SK-N-DZ (cell line): Measurements from ENCODE around the gene CYP2C9. TPM values are rescaled to one million over a fixed set of nuclear protein-coding genes. Genes with fewer than 3 reads are reported as not detected.
"Not testable (repeated sequence)": the region's sequence is repeated elsewhere in the genome, so short reads cannot be mapped to it uniquely, and the experiment has no call there.

Source experiments
- DNase-seq: peaks from one replicate; pipeline ENCODE4 v3.0.0-alpha.2; 2015; ENCODE audit warnings: low spot score
- polyA plus RNA-seq, 2 experiments: library from polyadenylated mRNA; depleted of rRNA; stranded (reverse); fragments of >200 nt; gene quantifications; 2 replicates each; pipeline ENCODE4 v1.2.3, GENCODE V29; 2014

Gene CYP2C9
- not detected in 2 replicates for polyA plus RNA-seq (2014; cell fraction: cytosol; rRNA removed)
- not detected in 2 replicates for polyA plus RNA-seq (2014; cell fraction: nucleus; rRNA removed)

DNA sequence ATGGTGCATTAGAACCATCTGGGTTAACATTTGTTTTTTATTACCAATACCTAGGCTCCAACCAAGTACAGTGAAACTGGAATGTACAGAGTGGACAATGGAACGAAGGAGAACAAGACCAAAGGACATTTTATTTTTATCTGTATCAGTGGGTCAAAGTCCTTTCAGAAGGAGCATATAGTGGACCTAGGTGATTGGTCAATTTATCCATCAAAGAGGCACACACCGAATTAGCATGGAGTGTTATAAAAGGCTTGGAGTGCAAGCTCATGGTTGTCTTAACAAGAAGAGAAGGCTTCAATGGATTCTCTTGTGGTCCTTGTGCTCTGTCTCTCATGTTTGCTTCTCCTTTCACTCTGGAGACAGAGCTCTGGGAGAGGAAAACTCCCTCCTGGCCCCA lies at the start of gene CYP2C9:
CYP2C9 (plus strand) TSS at position 276 of the 400 bp plus-strand sequence; CDS start at position 301, 25 bp downstream.
- DNase-seq, result no peak

DNA sequence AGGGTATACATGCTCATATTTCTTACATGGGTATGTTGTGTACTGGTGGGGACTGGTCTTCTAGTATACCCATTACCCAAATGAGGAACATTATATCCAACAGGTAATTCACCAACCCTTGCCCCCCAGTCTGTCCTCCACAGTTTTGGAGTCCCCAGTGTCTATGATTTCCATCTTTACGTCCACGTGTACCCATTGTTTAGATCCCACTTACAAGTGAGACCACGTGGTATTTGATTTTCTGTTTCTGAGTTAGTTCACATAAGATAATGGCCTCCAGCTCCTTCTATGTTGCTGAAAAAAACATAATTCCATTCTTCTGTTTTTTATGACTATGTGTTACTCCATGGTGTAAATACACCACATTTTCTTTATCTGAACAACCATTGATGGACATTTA lies 49.3 kb upstream of the CYP2C9 start:
- no peak for DNase-seq

DNA sequence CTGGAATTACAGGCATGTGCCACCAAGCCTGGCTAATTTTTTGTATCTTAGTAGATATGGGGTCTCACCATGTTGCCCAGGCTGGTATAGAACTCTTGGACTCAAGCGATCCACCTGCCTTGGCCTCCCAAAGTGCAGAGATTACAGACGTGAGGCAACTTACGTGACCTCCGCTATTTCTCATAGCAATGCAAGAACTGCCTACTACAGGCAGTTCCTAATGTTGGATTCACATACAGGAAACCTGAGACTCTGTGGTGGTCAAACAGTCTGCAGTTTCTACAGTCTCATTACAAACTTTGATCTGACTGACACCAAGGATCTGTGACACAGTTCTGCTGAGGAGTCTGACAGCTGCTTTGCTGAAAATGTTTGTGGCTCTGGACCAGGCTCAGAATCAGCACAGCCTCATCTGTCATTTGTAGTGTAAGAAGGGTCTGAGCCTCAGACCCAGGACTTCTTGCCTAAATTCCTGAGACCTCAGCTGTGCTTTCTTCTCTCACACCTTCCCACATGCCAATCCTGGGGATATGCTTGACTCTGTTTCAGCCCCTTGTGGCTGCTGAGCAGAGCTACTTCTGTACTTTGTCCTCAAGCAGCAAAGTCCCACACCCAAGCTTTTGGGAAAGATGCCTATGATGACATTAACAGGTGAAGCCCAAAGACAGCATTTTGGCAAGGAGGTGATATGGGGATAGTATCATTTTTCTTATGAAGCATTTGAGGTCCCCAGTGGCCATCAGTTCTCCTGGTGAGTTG lies 48.0 kb upstream of the CYP2C9 start:
- no peak for DNase-seq

DNA sequence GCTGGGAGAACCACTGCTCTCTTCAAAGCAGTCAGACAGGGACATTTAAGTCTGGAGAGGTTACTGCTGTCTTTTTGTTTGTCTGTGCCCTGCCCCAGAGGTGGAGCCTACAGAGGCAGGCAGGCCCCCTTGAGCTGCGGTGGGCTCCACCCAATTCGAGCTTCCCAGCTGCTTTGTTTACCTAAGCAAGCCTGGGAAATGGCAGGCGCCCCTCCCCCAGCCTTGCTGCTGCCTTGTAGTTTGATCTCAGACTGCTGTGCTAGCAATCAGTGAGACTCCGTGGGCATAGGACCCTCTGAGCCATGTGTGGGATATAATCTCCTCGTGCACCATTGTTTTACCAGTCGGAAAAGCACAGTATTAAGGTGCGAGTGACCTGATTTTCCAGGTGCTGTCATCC lies 40.0 kb upstream of the CYP2C9 start:
- DNase-seq, result not testable (repeated sequence)

DNA sequence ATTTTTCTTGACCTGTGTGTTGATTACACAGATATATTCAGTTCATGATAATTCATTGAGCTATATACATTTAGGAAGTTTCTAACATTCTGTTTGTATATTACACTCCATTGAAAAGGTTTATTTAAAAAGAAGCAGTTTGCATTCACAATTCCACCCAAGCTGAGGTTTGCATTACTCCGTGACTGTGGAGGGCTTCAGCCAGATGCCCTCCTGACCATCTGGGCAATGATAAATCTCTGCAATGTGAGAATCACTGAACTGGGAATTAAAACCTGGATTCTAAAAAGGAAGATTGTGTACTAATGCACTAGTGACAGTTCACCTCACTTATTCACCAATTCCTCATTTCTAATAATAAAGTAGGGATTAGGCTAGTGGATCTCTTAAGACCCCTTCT lies 36.4 kb upstream of the CYP2C9 start:
- DNase-seq, result no peak

DNA sequence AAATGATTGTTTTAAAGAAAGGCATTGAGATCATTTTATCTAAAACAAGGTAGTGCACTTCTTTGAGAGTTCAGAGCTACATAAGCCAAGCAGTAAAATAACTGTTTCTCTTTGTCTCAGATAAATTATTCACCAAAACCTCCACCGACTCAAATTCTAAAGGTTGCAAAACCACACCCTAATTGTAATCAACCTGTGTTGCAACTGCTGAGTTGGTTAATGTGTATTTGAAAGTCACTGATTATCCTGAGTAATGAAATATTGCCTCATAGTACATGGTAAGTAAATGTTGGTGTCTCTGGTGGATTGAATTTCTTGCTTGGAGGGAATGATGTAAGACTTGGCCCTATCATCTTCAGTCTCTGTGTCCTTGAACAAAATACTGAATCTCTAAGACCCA lies 35.9 kb upstream of the CYP2C9 start:
- no peak for DNase-seq

DNA sequence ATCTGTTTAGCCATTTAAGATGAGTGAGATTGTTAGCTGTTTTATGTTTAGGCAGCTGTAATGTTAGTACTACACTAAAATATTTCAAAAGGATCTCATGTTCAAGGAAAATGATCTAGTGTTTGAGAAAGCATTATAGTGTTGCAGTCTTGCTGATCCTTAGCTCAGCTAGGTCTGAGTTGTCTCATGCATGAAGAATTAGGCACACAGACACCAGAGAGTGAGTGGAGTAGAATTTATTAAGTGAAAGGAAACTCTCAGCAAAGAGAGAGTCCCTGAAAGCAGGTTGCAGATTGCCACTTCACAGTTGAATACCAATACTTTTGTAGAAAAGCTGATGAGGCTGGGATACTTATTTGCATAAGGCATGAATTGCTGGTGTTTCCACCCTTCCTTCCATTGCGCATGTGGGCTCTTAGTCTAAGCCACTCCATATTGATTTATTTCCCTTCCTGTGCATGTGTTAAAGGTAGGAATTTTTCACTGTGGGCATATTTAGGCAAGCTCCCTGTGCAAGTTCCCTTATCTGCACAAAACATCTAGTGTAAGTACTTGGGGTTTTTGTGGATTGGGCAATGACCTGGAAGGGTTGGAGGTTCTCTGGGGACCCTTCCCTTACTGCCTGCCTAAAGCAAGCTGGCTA lies 33.8 kb upstream of the CYP2C9 start:
- DNase-seq, result not testable (repeated sequence)

DNA sequence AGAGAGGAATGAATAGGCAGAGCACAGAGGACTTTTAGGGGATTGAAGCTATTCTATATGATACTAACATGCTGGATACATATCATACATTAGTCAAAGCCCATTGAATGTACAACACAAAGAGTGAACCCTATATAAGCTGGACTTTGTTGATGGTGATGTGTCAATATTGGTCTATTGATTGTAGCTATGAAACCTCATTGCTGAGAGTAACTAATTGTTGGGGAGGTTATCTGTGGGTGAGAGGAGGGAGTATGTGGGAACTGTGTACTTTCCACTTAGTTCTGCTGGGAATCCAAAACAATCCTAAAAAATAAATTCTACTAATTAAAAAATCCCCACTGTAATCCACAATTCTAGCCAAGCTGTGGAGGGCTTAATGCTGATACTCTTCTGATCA lies 22.0 kb upstream of the CYP2C9 start:
- DNase-seq, result no peak

DNA sequence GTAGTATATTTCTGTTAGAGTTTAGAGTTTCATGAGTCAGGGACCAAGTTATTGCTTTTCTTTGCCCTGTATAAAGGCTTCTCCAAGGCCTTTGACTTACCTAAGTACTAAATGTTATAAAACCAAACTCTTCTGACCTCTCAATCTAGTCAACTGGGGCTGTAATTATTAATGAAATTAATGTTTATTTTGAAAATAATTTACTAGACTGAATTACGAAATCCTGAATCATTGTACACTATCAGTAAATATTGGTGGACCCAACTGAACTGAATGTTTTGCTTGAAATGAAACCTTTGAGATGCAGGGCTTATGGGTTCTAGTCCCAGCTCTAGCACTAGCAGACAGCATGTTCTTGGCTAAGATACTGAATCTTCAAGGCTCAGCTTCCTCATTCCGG lies 1.7 kb upstream of the CYP2C9 start:
- DNase-seq, result no peak

DNA sequence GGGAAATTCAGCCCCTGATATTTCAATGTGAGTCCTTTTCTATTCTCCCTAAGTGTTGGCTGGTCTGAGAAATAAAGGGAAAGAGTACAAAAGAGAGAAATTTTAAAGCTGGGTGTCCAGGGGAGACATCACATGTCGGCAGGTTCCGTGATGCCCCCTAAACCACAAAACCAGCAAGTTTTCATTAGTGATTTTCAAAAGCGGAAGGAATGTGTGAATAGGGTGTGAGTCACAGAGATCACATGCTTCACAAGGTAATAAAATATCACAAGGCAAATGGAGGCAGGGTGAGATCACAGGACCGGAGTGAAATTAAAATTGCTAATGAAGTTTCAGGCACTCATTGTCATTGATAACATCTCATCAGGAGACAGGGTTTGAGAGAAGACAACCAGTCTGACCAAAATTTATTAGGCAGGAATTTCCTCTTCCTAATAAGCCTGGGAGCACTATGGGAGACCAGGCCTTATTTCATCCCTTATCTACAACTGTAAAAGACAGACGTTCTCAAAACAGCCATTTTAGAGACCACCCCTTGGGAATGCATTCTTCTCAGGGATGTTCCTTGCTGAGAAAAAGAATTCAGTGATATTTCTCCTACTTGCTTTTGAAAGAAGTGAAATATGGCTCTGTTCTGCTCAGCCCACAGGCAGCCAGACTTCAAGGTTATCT lies 5.1 kb downstream of the CYP2C9 start:
- DNase-seq, result not testable (repeated sequence)

DNA sequence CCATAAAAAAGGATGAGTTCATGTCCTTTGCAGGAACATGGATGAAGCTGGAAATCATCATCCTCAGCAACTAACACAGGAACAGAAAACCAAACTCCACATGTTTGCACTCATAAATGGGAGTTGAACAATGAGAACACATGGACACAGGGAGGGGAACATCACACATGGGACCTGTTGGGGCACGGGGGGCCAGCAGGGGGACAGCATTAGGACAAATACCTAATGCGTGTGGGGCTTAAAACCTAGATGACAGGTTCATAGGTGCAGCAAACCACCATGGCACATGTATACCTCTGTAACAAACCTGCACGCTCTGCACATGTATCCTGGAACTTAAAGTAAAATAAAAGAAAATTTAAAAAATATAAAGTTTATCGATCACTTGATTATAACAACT lies 7.7 kb downstream of the CYP2C9 start:
- not testable (repeated sequence) for DNase-seq

DNA sequence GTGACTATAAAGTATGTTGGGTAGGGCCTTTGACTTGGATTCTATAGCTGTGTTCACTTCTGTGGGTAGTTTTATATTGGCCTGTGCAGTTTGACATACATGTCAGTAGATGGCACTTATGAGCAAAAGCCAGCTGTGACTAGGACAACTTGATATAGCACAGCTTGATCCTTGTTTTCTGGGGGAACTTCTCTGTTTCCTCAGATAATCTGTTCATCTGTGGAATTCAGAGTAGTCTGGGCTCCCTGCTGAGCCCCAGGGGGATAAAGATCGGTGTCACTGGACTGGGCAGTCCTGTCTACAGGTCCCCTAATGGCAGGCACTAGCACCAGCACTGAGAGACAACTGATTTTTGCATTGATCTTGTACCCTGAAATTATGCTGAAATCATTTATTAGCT lies 25.4 kb downstream of the CYP2C9 start:
- peak; percentile 30 for DNase-seq

DNA sequence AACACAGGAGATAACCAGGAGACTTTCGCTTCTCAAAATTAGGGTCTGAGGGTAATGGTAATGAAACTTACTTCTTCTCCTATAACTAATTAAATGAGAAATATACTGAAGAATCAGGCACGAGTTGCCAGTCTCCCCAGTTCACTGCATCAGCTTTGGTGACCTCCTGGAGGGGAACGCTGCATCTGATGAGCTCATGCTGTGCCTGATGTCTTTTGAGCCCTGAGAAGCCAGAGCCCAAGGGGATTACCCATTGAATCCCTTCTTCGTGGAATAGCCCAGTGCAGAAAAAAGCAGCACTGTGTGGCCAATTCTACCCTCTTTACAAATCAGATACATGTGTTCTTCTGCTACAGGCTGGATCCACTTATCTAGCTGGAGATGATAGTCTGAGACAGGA lies 45.1 kb downstream of the CYP2C9 start:
- no peak for DNase-seq

DNA sequence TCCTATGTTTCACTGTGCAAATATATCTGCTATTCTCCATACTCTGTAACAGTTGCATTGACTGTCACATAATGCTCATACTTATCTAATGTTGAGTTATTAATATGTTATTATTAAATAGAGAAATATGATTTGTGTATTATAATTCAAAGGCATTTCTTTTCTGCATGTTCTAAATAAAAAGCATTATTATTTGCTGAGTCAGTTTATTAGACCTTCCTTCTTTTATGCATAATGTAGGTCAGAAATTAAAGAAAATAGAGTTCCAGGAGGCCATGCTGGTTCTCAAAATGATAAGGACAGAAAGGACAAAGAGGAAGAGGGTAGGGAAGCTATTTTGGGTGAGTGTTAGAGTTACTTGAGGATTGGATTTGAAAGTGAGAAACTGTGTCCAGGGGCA lies 50.7 kb downstream of the CYP2C9 start:
- DNase-seq, result no peak

DNA sequence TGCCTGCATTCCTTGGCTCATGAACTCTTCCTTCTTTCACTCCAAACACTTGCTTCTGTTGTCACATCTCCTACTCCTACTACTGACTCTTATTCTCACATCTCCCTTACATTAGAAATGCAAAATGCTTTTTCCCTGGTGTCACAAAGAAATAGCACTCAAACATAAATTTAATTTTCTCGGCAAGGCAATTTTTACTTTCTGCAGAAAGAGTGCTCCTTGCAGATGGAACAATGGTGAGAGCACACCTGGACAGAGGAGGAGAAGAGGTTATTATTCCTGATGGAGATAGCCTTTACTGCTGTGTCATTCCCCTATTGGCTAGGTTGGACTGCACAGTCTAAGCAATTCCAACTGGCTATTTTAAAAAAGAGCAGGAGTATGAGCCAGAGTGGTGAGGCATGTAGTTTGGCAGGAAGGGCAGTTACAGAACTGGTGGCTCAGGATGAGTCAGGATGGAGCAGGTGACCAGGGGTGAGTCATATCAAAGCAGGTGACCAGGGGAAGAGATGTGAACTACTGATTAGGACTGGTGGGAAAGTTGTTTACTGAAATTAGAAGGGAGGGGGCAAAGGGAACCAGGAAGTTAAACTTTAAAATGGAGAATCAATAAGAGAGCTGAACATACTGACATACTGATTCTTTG lies 52.9 kb downstream of the CYP2C9 start:
- DNase-seq, result no peak

DNA sequence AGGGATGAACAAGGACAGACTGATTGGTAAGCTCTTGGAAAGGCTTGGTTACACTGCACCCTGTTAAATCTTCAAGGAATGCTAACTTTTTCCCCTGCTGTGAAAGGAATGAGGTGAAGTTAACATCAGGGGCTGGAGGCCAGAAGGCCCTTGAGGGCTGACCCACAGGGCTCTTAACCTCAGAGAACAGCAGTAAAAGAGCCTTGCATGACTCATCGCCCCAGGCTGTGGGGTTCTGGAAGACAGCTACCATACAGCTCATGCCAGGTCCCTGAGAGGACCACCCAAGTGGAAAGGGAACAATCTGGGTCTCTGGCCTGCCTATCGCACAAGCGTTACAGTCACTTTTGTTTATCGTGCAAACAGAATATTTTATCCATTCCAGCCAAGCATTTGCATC lies 54.4 kb downstream of the CYP2C9 start:
- DNase-seq, result no peak

DNA sequence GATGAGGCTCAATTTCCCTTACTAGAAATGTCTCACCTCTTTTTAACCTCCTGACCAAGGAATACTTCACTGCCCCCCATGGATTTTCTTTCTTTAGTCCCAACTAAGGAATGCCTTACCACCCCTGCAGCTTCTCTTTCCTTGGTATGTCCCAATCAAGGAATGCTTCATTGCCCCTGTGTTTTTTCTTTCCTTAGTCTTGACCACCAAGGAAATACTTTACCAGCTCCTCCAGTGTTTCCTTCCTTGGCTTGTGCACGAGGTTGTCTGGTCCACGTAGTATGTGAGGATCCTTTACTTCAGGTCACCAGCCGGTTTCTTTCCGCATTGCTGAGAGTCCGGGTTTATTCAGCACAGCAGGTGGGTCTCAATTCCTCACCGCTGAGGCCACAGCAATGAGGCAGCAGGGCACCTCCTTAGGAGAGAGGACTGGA lies 59.3 kb downstream of the CYP2C9 start:
- DNase-seq, result no peak

DNA sequence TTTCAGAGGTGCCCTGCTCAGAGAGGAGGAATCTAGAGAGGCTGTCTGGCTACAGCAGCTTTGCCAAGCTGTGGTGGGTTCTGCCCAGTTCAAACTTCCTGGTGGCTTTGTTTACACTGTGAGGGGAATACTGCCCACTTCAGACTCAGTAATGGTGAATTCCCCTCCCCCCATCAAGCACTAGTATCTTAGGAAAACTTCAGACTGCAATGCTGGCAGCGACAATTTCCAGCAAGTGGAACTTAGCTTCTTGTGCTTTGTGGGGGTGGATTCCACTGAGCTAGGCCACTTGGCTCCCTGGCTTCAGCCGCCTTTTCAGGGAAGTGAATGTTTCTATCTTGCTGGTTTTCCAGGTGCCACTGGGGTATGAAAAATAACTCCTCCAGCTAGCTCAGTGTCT lies 88.0 kb downstream of the CYP2C9 start:
- no peak for DNase-seq

DNA sequence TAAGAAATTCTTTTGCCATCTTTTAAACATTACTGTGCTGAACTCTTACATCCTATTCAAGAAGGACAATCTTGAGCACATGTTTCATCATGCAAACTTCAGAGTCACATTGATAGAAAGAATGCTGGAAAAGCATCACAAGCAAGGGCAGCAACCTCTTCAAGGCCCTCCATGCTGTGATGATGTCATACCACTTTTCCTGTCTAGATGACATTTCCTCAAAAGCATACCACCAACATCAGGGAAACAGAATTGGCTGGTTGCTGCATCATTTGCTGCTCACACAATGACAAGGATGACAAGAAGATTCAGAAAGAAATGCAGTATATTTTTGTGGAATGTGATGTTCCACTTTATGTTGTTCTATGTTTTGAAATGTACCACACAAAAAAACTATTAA lies 93.2 kb downstream of the CYP2C9 start:
- DNase-seq, result no peak

DNA sequence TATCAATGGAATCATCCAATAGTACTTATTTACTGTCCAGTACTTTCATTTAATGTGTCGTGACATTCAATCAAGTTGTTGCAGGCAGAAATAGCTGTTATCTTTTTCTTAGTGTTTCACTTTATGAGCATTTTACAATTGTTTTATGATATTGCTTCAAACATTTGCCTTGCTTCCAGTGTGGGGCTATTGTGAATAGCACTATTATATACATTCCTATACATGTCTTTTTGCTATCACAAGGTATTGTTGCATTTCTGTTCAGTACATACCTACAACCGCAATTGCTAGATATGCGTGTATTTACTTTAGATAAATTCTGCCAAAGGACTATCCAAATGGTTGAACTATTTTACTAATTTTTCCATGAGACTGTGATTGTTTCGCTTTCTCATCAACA lies 95.9 kb downstream of the CYP2C9 start:
- no peak for DNase-seq

DNA sequence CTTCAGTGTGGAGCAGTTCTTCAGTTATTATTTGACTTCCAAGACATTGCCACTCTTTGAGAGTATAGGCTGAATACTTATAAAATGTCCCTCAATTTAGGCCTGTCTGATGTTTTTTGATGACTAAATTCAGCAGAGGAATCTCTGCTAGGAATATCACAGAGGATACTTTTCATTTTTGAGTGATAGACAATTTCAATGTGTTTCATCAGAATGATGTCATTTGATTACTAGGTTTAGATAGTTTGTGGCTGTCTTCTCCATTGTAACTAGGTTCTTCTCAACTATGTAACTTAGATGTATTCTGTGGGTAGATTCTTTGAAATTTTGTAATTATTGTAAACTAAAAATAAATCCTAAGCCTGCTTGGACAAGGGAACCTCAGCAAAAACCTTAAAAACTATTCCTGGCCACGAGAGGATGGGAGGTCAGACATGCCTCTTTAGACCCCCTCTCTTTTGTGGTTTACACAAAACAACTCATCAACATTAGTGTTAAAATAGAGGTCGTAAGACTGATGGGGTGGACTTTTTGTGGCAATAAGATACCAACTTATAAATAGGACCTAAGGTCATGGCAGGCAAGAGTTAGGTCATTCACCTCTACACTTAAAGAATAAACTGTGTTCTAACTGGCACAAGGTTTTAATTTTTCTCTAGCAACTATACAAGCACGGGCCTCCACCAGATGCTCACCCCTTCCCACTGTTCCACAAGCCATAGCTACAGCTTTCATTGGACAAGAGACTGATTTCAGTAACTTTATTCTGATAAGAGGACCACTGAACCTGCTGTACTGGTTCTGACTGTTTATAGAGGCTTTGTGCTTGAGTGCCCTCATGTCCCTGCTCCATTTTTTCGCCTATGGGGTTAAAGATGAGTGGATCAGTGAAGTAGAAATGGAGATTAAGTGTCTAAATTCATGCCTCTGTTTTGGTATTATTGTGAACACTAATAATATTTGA lies 97.2 kb downstream of the CYP2C9 start:
- no peak for DNase-seq
